ENCODE measurements around the gene LIF.

- TF ChIP-seq CTCF (conservative IDR thresholded peaks at IDR 0.05; ENCODE audit: low read length) (no peak), EZH2phosphoT487 (IDR thresholded peaks at IDR 0.05; ENCODE audit: borderline replicate concordance) (no peak)
These were observed 42.8 kb upstream of the LIF start, which contains the start of gene CASTOR1 for GRCh38 chr22:30289141-30289979.
